22Rv1 (cell line): ENCODE data around the gene VCAM1.

Source experiments
- H3K27ac ChIP-seq: fragments of 450-650 bp; 2 replicates; pipeline ENCODE4 v1.5.1; 2017
- CTCF ChIP-seq: fragments of 450-650 bp; IDR thresholded peaks from 2 replicates; pipeline ENCODE4 v1.5.1; 2017; ENCODE audit warnings: mild to moderate bottlenecking
- ZFX ChIP-seq: fragments of 450-650 bp; IDR thresholded peaks from 2 replicates; pipeline ENCODE4 v1.6.1; 2017; ENCODE audit warnings: antibody characterized with exemption, borderline replicate concordance

VCAM1 gene

GRCh38 chr1:100759188-100759587 lies 39.6 kb downstream of the VCAM1 start:
- no peak for TF ChIP-seq ZFX
- no peak overlapping the region for H3K27ac ChIP-seq

- TF ChIP-seq ZFX (no peak), CTCF (no peak)
- no peak overlapping the region for H3K27ac ChIP-seq
Measured at GRCh38 chr1:100760511-100760910, 41.0 kb downstream of the VCAM1 start.

DNA sequence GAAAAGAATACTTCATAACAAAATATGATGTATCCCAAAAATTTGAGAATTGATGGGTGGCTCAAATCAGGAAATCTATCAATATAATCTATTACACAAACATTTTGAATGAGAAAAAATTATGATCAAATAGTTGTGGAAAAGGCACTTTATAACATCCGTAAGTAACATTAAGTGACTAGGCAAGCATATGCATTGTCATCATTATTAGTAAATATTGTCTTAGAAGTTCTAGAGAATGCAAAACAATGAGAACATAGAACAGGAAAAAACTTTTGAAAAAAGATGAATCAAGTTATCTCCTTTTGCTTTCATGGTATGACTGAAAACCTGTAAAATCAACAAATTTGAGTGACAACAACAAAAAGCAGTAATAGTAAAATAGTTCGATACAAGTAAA lies 42.9 kb downstream of the VCAM1 start:
- no peak for TF ChIP-seq ZFX
- TF ChIP-seq CTCF = no peak
- H3K27ac ChIP-seq = no peak overlapping the region

DNA sequence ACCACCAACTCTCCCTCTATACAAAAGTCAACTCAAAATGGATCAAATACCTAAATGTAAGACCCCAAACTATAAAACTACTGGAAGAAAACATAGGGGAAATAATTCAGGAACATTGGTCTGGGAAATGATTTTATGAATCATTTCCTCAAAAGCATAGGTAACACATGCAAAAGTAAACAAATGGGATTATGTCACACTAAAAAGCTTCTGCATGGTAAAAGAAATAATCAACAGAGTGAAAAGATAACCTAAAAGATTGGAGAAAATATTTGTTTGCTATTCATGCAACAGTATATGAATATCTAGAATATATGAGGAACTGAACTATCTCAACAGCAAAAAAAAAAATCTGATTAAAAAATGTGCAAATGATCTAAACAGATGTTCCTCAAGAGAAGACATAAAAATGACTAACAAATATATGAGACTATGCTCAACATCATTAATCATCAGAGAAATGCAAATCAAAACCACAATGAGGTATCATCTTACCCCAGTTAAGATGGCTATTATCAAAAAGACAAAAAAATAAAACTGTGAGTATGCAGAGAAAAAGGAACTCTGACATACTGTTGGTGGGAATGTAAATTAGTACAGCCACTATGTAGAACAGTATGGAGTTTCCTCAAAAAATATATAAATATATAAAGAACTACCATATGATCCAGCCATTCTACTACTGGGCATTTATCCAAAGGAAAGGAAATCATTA lies 47.8 kb downstream of the VCAM1 start:
- H3K27ac ChIP-seq = no peak overlapping the region
- TF ChIP-seq ZFX = no peak

DNA sequence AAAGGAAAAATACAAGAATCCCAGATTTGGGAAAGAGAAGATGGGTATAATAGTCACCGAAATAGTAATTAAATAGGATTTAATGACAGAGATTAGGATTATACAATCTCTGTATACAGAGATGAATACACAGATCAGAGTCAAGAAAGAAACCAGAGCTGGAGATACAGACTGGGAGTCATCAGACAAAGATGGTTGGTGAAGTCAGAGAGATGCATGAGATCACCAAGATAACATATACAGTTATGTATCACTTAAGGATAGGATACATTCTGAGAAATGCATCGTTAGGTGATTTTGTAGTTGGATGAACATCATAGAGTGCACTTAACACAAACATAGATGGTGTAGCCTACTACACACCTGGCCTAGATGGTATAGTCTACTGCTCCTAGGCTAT lies 49.8 kb downstream of the VCAM1 start:
- TF ChIP-seq CTCF (no peak), ZFX (no peak)

GRCh38 chr1:100769906-100770646 lies 50.5 kb downstream of the VCAM1 start:
- H3K27ac ChIP-seq = no peak overlapping the region
- TF ChIP-seq CTCF (no peak), ZFX (no peak)

More for the DNA sequence above, 49.8 kb downstream of the VCAM1 start:
- H3K27ac ChIP-seq = no peak overlapping the region

DNA sequence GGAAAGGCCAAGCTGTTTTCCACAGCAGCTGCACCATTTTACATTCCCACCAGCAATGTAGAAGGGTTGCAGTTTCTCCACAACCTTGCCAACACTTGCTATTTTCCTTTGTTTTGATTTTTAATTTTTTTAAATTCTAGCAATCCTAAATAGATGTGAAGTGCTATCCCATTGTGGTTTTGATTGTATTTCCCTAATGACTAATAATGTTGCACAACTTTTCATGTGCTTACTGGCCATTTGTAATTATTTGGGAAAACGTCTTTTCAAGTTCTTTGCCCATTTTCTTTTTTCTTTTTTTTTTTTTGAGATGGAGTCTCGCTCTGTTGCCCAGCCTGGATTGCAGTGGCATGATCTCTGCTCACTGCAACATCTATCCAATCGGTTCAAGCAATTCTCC lies 53.9 kb downstream of the VCAM1 start:
- no peak for TF ChIP-seq CTCF
- no peak for TF ChIP-seq ZFX
- H3K27ac ChIP-seq = no peak overlapping the region

GRCh38 chr1:100774370-100774769 lies 54.8 kb downstream of the VCAM1 start:
- no peak overlapping the region for H3K27ac ChIP-seq
- no peak for TF ChIP-seq ZFX
- no peak for TF ChIP-seq CTCF
